Endothelial cell of umbilical vein (primary cell): Measurements from ENCODE around the gene NR6A1. TPM values are rescaled to one million over a fixed set of nuclear protein-coding genes. Genes with fewer than 3 reads are reported as not detected.

ENCODE experiments used
- BruUV-seq: library from RNA; stranded (reverse); fragments of 400-500 nt; replicated peaks from 2 replicates; lab custom pipeline; 2021; lab: Mats Ljungman, UMichigan
- CTCF ChIA-PET: fragments of 300-600, 350-600 bp; sonication (Branson Sonifier 250); formaldehyde crosslinking; loops from one replicate; lab custom pipeline; 2021; ENCODE audit warnings: antibody characterized with exemption, inconsistent platforms; lab: Charles Lee
- POLR2A ChIA-PET: fragments of 300-600, 350-600 bp; sonication (Branson Sonifier 250); formaldehyde crosslinking; loops from one replicate; lab custom pipeline; 2021; ENCODE audit warnings: antibody characterized with exemption, inconsistent platforms; lab: Charles Lee
- DNase-seq: peaks from one replicate; pipeline ENCODE4 v3.0.0-alpha.2; 2011; ENCODE audit warnings: low read depth, low spot score
- FAIRE-seq: peaks from 2 replicates; lab custom pipeline; 2011; peaks lifted over from hg19 to GRCh38; lab: Jason Lieb, UNC
- H2AFZ ChIP-seq: 2 replicates; pipeline ENCODE4 v1.6.0; 2012; ENCODE audit warnings: low read depth, low read length, control low read depth, inconsistent platforms
- H3K27ac ChIP-seq: 2 replicates; pipeline ENCODE4 v1.5.1; 2011; ENCODE audit warnings: low read depth, mild to moderate bottlenecking, control low read depth, low read length, moderate library complexity; ENCODE audit not compliant: insufficient read depth
- H3K27me3 ChIP-seq, 2 experiments: 2 replicates each; pipeline versions ENCODE4 v1.6.0 to v1.6.1; 2011; ENCODE audit warnings: low read length in 2 of 2, mixed read lengths in 1 of 2; ENCODE audit not compliant: control insufficient read depth in 2 of 2, insufficient read depth in 2 of 2
- H3K36me3 ChIP-seq, 2 experiments: 2 replicates in 1 of 2; 3 replicates in 1 of 2; pipeline ENCODE4 v1.5.1; 2011; ENCODE audit warnings: low read length in 2 of 2, mild to moderate bottlenecking in 1 of 2, moderate library complexity in 1 of 2; ENCODE audit not compliant: control insufficient read depth in 2 of 2, insufficient read depth in 2 of 2; ENCODE audit errors: extremely low read depth in 1 of 2
- H3K4me1 ChIP-seq: 3 replicates; pipeline ENCODE4 v1.5.1; 2011; ENCODE audit warnings: mild to moderate bottlenecking, low read length; ENCODE audit not compliant: control insufficient read depth, insufficient read depth; ENCODE audit errors: extremely low read depth
- H3K4me2 ChIP-seq: 2 replicates; pipeline ENCODE4 v1.6.1; 2011; ENCODE audit warnings: low read length, control low read depth, mixed read lengths; ENCODE audit not compliant: insufficient read depth
- H3K4me3 ChIP-seq, 3 experiments: fragments of 200-600 bp in 1 of 3; sonication (generic), shearing (Covaris generic) in 1 of 3; replicated peaks in 1 of 3; 2 replicates each; pipeline ENCODE4 v1.5.1; 2011 to 2016; ENCODE audit warnings: control low read depth in 3 of 3, low read length in 3 of 3, mild to moderate bottlenecking in 2 of 3, inconsistent platforms in 1 of 3, low read depth in 1 of 3, moderate library complexity in 1 of 3; ENCODE audit not compliant: insufficient read depth in 1 of 3
- H3K79me2 ChIP-seq: 2 replicates; pipeline ENCODE4 v1.6.0; 2012; ENCODE audit warnings: low read length, inconsistent platforms; ENCODE audit not compliant: control insufficient read depth, insufficient read depth
- H3K9ac ChIP-seq: replicated peaks from 2 replicates; pipeline ENCODE3; 2011; ENCODE audit warnings: low read length, control low read depth; ENCODE audit not compliant: insufficient read depth; ENCODE audit errors: extremely low read depth
- H3K9me1 ChIP-seq: replicated peaks from 3 replicates; pipeline ENCODE4 v1.6.0; 2011; ENCODE audit warnings: mild to moderate bottlenecking, low read length; ENCODE audit not compliant: control insufficient read depth, insufficient read depth; ENCODE audit errors: extremely low read depth
- H3K9me3 ChIP-seq: replicated peaks from 2 replicates; pipeline ENCODE4 v1.5.1; 2012; ENCODE audit warnings: low read length, inconsistent platforms; ENCODE audit not compliant: control insufficient read depth, insufficient read depth
- H4K20me1 ChIP-seq: replicated peaks from 2 replicates; pipeline ENCODE3; 2011; ENCODE audit warnings: mild to moderate bottlenecking, low read length; ENCODE audit not compliant: control insufficient read depth, insufficient read depth; ENCODE audit errors: extremely low read depth
- CTCF ChIP-seq, 2 donors: IDR thresholded peaks; 1 replicate in 1 of 2; 2 replicates in 1 of 2; pipeline ENCODE4 v1.5.1; 2011; ENCODE audit warnings: low read length in 2 of 2, mild to moderate bottlenecking in 2 of 2, moderate library complexity in 2 of 2, control low read depth in 1 of 2, inconsistent platforms in 1 of 2, low read depth in 1 of 2; ENCODE audit not compliant: insufficient read depth in 1 of 2; ENCODE audit errors: extremely low read depth in 1 of 2
- EZH2 ChIP-seq: IDR thresholded peaks from 2 replicates; pipeline ENCODE4 v1.6.1; 2012; ENCODE audit warnings: borderline replicate concordance, low read depth, mild to moderate bottlenecking, moderate library complexity, low read length, inconsistent platforms; ENCODE audit not compliant: severe bottlenecking
- FOS ChIP-seq: IDR thresholded peaks from 2 replicates; pipeline ENCODE4 v1.6.1; 2011; ENCODE audit warnings: mild to moderate bottlenecking, low read length, moderate library complexity, borderline replicate concordance; ENCODE audit not compliant: insufficient read depth
- GATA2 ChIP-seq: IDR thresholded peaks from 2 replicates; pipeline ENCODE4 v1.7.0; 2011; ENCODE audit warnings: low read depth, mild to moderate bottlenecking, moderate library complexity, mixed read lengths, low read length; ENCODE audit not compliant: insufficient read length, insufficient read depth
- JUN ChIP-seq: IDR thresholded peaks from 2 replicates; pipeline ENCODE4 v1.6.1; 2011; ENCODE audit warnings: borderline replicate concordance, low read depth; ENCODE audit not compliant: insufficient read length, insufficient read depth
- MAX ChIP-seq: IDR thresholded peaks from 2 replicates; pipeline ENCODE4 v1.6.1; 2011; ENCODE audit not compliant: insufficient read depth, insufficient read length
- MYC ChIP-seq: IDR thresholded peaks from one replicate; pipeline ENCODE4 v1.6.1; 2011; ENCODE audit warnings: mild to moderate bottlenecking, low read depth, low read length
- POLR2A ChIP-seq: IDR thresholded peaks from 2 replicates; pipeline ENCODE4 v1.6.1; 2012; ENCODE audit warnings: low read depth, mild to moderate bottlenecking, control low read depth, low read length
- POLR2AphosphoS5 ChIP-seq: IDR thresholded peaks from 2 replicates; pipeline ENCODE4 v1.6.1; 2012; ENCODE audit warnings: low read depth, mild to moderate bottlenecking, control low read depth, low read length, moderate library complexity; ENCODE audit not compliant: insufficient read depth
- dilution Hi-C: fragments of 300-500 bp; cut with MboI; formaldehyde crosslinking; loops from one replicate; pipeline ENCODE4 v1.15.0; 2019; ENCODE audit warnings: low sequenced_read_pairs; ENCODE audit not compliant: extremely low pct_ligation_motif_present
- intact Hi-C: fragments of 100-400 bp; cut with micrococcal nuclease; formaldehyde crosslinking; loops from one replicate; pipeline ENCODE4 v1.10.0; 2022
- polyA plus RNA-seq, 4 experiments: library from polyadenylated mRNA; depleted of rRNA in 3 of 4; stranded (reverse) in 3 of 4; unstranded in 1 of 4; fragments of >200 nt; gene quantifications; 2 replicates each; pipeline versions ENCODE4 v1.2.1 to v1.2.3, GENCODE V29; 2011 to 2012; ENCODE audit warnings: missing spikeins in 1 of 4
- total RNA-seq: library from RNA; stranded (reverse); gene quantifications from 2 replicates; pipeline ENCODE4 v1.2.3, GENCODE V29; 2021

The NR6A1 gene
- total and polyA plus RNA-seq, 2 donors (not counting 3 experiments of a cell fraction or from before 2014, with no cell fraction given) = 0.17 to 1.2 TPM

- ChIA-PET POLR2A (no interaction called here), CTCF (no interaction called here)
- Histone ChIP-seq H3K4me2 (no peak overlapping the region), H3K27ac (no peak overlapping the region), H3K9ac (no peak overlapping the region), H3K4me3 (no peak overlapping the region), H3K36me3 (no peaks in the 10 kb centered on the region), H3K79me2 (no peaks in the 10 kb centered on the region), H4K20me1 (no peaks in the 10 kb centered on the region), H3K4me1 (no peaks in the 10 kb centered on the region), H3K9me1 (no peaks in the 10 kb centered on the region), H3K27me3 (peaks cover 5 to 7% of the 10 kb centered on the region in 2 experiments), H2AFZ (no peak overlapping the region), H3K9me3 (no peaks in the 10 kb centered on the region)
- no TSS peak for BruUV-seq
- intact Hi-C loops (no loop called here), dilution Hi-C loops (no loop called here)
- TF ChIP-seq CTCF (IDR thresholded peaks at IDR 0.05; ENCODE audit: extremely low read depth in 1 of 2, insufficient read depth in 1 of 2, low read depth in 1 of 2, low read length in 2 of 2) = no peak
- no peak for TF ChIP-seq EZH2
- TF ChIP-seq GATA2 = no peak
- no peak for TF ChIP-seq MAX
- FAIRE-seq = no peak
- DNase-seq = no peak
These were observed 274.6 kb downstream of the NR6A1 start for GRCh38 chr9:124496463-124496862.

- Histone ChIP-seq H3K36me3 (no peaks in the 10 kb centered on the region), H3K79me2 (no peaks in the 10 kb centered on the region), H4K20me1 (no peaks in the 10 kb centered on the region), H3K4me1 (no peaks in the 10 kb centered on the region), H2AFZ (no peak overlapping the region), H3K27ac (no peak overlapping the region), H3K4me3 (no peak overlapping the region), H3K4me2 (no peak overlapping the region), H3K27me3 (peaks cover 3% of the 10 kb centered on the region in 2 experiments), H3K9ac (no peak overlapping the region), H3K9me1 (no peaks in the 10 kb centered on the region), H3K9me3 (no peaks in the 10 kb centered on the region)
- no TSS peak for BruUV-seq
- TF ChIP-seq GATA2 (no peak), POLR2A (no peak), CTCF (IDR thresholded peaks at IDR 0.05; ENCODE audit: extremely low read depth in 1 of 2, insufficient read depth in 1 of 2, low read depth in 1 of 2, low read length in 2 of 2) (no peak), POLR2AphosphoS5 (no peak), EZH2 (no peak), MAX (no peak), MYC (no peak), JUN (no peak), FOS (no peak)
- FAIRE-seq (no peak), DNase-seq (no peak)
- CTCF ChIA-PET = no interaction called here
- POLR2A ChIA-PET = no interaction called here
- dilution Hi-C loops = no loop called here
- intact Hi-C loops = no loop called here
These were observed 275.0 kb downstream of the NR6A1 start for GRCh38 chr9:124496075-124496449.
